ENCODE results near the gene SCNN1A. TPM values are rescaled to one million over a fixed set of nuclear protein-coding genes. Genes with fewer than 3 reads are reported as not detected.
A peak's percentile ranks its signal among the peaks of the same experiment; 100 is the strongest.

Gene SCNN1A
- total and polyA plus RNA-seq, 8 donors = 16.6 to 486 (median 166) TPM

DNA sequence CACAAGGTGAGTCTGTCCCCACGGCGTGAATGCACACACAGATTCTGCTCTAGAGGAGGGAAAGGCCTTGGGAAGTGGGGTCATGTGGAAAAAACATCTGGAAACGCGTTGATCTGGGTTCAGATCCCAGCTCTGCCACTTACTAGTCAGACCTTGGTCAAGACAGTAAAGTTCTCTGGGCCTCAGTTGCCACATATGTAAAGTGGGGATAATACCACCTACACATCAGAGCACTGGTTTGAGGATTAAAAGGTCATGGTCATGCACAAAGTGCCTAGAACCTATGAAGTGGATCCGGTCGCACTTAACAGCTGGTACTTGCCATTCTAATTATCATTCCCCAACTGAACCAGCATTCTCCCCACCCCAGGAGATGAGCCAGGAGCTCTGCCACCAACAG is 60.2 kb downstream of the SCNN1A start:
- H3K9me3 ChIP-seq = no peaks in the 10 kb centered on the region
- peaks cover 0 to 21% (median 10%) of the 10 kb centered on the region in 3 donors for H3K27me3 ChIP-seq
- DNase-seq = no peak
- H3K4me3 ChIP-seq = no peak overlapping the region
- intact Hi-C loops (cut with DNase I; ENCODE audit: low total_unique reads) = no loop called here
- TF ChIP-seq POLR2A (IDR thresholded peaks at IDR 0.05) (no peak), EP300 (IDR thresholded peaks at IDR 0.05) (no peak), POLR2AphosphoS5 (IDR thresholded peaks at IDR 0.05) (no peak)
- TF ChIP-seq, protein P1, sequence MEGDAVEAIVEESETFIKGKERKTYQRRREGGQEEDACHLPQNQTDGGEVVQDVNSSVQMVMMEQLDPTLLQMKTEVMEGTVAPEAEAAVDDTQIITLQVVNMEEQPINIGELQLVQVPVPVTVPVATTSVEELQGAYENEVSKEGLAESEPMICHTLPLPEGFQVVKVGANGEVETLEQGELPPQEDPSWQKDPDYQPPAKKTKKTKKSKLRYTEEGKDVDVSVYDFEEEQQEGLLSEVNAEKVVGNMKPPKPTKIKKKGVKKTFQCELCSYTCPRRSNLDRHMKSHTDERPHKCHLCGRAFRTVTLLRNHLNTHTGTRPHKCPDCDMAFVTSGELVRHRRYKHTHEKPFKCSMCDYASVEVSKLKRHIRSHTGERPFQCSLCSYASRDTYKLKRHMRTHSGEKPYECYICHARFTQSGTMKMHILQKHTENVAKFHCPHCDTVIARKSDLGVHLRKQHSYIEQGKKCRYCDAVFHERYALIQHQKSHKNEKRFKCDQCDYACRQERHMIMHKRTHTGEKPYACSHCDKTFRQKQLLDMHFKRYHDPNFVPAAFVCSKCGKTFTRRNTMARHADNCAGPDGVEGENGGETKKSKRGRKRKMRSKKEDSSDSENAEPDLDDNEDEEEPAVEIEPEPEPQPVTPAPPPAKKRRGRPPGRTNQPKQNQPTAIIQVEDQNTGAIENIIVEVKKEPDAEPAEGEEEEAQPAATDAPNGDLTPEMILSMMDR (IDR thresholded peaks at IDR 0.05) = no peak
- no peak overlapping the region for H3K27ac ChIP-seq
- peaks cover 0 to 9% (median 8%) of the 10 kb centered on the region in 4 donors for H3K36me3 ChIP-seq
- 84 to 96% (median 89%) methylated on average over 6 of the region's 6 CpGs for WGBS, 5 donors
- peaks cover 10 to 35% (median 32%) of the 10 kb centered on the region in 4 donors for H3K4me1 ChIP-seq

DNA sequence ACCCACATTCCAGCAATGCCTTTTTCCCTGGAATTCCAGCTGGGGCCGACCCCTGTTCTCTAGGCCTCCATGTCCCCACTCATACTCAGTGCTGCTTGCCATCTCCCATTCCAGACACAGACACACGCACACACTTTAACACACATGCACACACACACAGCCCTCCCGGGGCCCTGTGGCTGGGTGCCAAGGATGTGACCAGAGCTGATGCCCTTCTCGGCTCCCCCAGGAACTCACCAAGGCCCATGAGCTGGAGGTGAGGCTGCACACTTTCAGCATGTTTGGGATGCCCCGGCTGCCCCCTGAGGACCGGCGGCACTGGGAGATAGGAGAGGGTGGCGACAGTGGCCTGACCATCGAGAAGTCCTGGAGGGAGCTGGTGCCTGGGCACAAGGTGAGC is 60.6 kb downstream of the SCNN1A start:
- no peak for DNase-seq
- H3K27ac ChIP-seq = no peak overlapping the region
- WGBS, 5 donors = 81 to 87% (median 85%) methylated on average over 8 to 9 of the region's 9 CpGs
- H3K27me3 ChIP-seq = peaks cover 0 to 25% (median 12%) of the 10 kb centered on the region in 3 donors
- H3K4me1 ChIP-seq = peaks cover 12 to 39% (median 37%) of the 10 kb centered on the region in 4 donors
- intact Hi-C loops (cut with DNase I; ENCODE audit: low total_unique reads) = no loop called here
- H3K36me3 ChIP-seq = peaks cover 0 to 9% (median 8%) of the 10 kb centered on the region in 4 donors
- no peak overlapping the region for H3K4me3 ChIP-seq
- no peak for TF ChIP-seq POLR2AphosphoS5 (IDR thresholded peaks at IDR 0.05)
- TF ChIP-seq, protein P1 (IDR thresholded peaks at IDR 0.05) = no peak
- no peak for TF ChIP-seq EP300 (IDR thresholded peaks at IDR 0.05)
- no peak for TF ChIP-seq POLR2A (IDR thresholded peaks at IDR 0.05)
- no peaks in the 10 kb centered on the region for H3K9me3 ChIP-seq

- DNase-seq = no peak
- TF ChIP-seq, protein P1 (IDR thresholded peaks at IDR 0.05) = no peak
- TF ChIP-seq POLR2AphosphoS5 (IDR thresholded peaks at IDR 0.05) (no peak), EP300 (IDR thresholded peaks at IDR 0.05) (no peak), POLR2A (IDR thresholded peaks at IDR 0.05) (no peak)
- Histone ChIP-seq H3K27ac (peak overlapping the region; percentile 68 to 84 (median 80)), H3K27me3 (peaks cover 0 to 28% (median 12%) of the 10 kb centered on the region in 3 donors), H3K4me3 (no peak overlapping the region), H3K4me1 (peaks cover 12 to 40% (median 38%) of the 10 kb centered on the region in 4 donors), H3K9me3 (no peaks in the 10 kb centered on the region), H3K36me3 (peaks cover 0 to 9% (median 7%) of the 10 kb centered on the region in 4 donors)
- intact Hi-C loops (cut with DNase I; ENCODE audit: low total_unique reads) = no loop called here
- 75 to 84% (median 81%) methylated on average over 9 to 14 of the region's 14 CpGs for WGBS, 5 donors
Observed at GRCh38 chr12:6313326-6313940, 61.9 kb downstream of the SCNN1A start.

DNA sequence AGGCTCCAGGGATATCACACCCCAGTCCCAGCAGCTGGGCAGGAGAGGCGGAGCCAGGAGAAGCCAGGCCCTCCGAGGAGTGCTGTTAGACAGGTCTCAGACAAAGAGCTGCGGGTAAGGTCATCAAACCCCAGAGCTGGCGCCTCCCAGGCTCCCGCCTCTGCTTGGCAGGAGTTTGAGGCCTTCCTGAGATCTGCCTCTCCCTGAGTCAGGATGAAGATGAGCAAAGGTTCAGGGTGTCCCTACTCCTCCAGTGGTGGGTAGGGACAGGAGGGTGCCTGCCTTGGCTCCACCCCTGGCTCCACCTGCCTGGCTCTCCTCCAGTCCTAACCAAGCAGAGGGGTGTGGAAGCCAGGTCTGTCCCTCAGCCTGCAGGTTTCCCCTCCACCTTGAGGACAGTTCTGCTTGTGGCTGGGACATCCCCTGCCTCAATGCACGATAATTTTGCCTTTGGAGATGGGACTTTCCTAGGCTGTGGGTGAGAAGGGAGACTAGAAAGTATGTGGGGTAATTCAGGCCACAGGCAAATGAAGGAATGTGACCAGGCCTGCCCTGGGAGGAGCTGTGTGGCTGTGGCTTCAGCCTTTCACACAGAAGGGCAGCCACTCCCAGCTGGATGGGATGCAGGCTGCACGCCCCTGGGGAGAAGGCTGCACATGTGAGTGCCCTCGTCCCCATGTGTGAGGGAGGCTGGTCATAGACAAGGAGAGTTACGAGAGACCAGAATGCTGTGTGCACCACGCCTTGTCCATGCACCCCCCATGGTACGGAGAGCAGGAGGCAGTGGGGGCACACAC is 62.6 kb downstream of the SCNN1A start:
- peaks cover 0 to 7% (median 5%) of the 10 kb centered on the region in 4 donors for H3K36me3 ChIP-seq
- WGBS, 5 donors = 37 to 48% (median 46%) methylated on average over 6 to 11 of the region's 11 CpGs

More for the DNA sequence above, 62.6 kb downstream of the SCNN1A start:
- intact Hi-C loops (cut with DNase I; ENCODE audit: low total_unique reads) = no loop called here
- peak overlapping the region; percentile 68 to 84 (median 80) for H3K27ac ChIP-seq
- TF ChIP-seq POLR2AphosphoS5 (IDR thresholded peaks at IDR 0.05) = peak in 1 of 3 donors; percentile 4
- TF ChIP-seq, protein P1 (IDR thresholded peaks at IDR 0.05) = no peak
- H3K9me3 ChIP-seq = no peaks in the 10 kb centered on the region
- peaks cover 12 to 40% (median 38%) of the 10 kb centered on the region in 4 donors for H3K4me1 ChIP-seq
- DNase-seq = peak; percentile 84 to 89
- peaks cover 0 to 28% (median 12%) of the 10 kb centered on the region in 3 donors for H3K27me3 ChIP-seq
- H3K4me3 ChIP-seq = no peak overlapping the region
